Left cardiac atrium (tissue), 4 donors: ENCODE measurements around the gene GAS2. TPM values are rescaled to one million over a fixed set of nuclear protein-coding genes. Genes with fewer than 3 reads are reported as not detected.

Experiments used
- ATAC-seq, 2 donors: fragments of 200-7000 bp; cut with Tn5 transposase; one replicate each; pipeline ENCODE4 v1.9.1; 2020; ENCODE audit warnings: mild to moderate bottlenecking in 2 of 2, moderate library complexity in 2 of 2
- DNase-seq: peaks from one replicate; pipeline ENCODE4 v3.0.0-alpha.2; 2020
- intact Hi-C, 2 donors: fragments of 100-400 bp; cut with DNase I; formaldehyde crosslinking; loops; one replicate each; pipeline versions ENCODE4 v1.14.1 to v1.15.1; 2022 to 2023
- total RNA-seq, 2 donors: library from RNA; stranded (reverse); fragmentation: NEBNext Ultra II Directional; extraction: Animal tissue kit (Norgen Biotek cat#: 25700); gene quantifications; one replicate each; pipeline ENCODE4 v1.2.1, GENCODE V29; 2021
- donor health status: DM: no; HTN: yes; CAD: no.
- donor health status: DM: no; HTN: yes; CAD: no; lungs with severe emphysema.
- donor health status: DM: yes; HTN: yes; CAD: no.
- donor health status: Dilated cardiomyopathy.

Gene GAS2
- total RNA-seq, 2 donors from 2014 or later: 7.3 to 8.9 TPM

GRCh38 chr11:22828373-22828772, 162.0 kb downstream of the GAS2 start:
- intact Hi-C loops: no loop called here
- no peak for DNase-seq
- no peak for ATAC-seq

- intact Hi-C loops: no loop called here
- DNase-seq (peak; percentile 95), ATAC-seq (peak; percentile 99 to 100)
Measured at GRCh38 chr11:22829231-22830081, 163.0 kb downstream of the GAS2 start, which contains the start of gene SVIP. Gene SVIP, minus strand, starts transcription at chr11:22829801. Its CDS starts 53 bp downstream, at chr11:22829748.

- intact Hi-C loops: no loop called here
- DNase-seq: no peak
- ATAC-seq: no peak
Measured at GRCh38 chr11:22830082-22830414, 163.6 kb downstream of the GAS2 start.

- ATAC-seq (no peak), DNase-seq (no peak)
- intact Hi-C loops: no loop called here
Measured at GRCh38 chr11:22832315-22833015, 166.1 kb downstream of the GAS2 start.

GRCh38 chr11:22846726-22847125, 180.3 kb downstream of the GAS2 start:
- DNase-seq: no peak
- intact Hi-C loops: no loop called here
- ATAC-seq: no peak

- intact Hi-C loops: no loop called here
- DNase-seq: no peak
- no peak for ATAC-seq
Measured at GRCh38 chr11:22851477-22851876, 185.1 kb downstream of the GAS2 start.

- intact Hi-C loops: no loop called here
- DNase-seq (no peak), ATAC-seq (no peak)
Measured at GRCh38 chr11:22859756-22860155, 193.3 kb downstream of the GAS2 start.

- ATAC-seq (no peak), DNase-seq (no peak)
- intact Hi-C loops: no loop called here
Measured at GRCh38 chr11:22860241-22860640, 193.8 kb downstream of the GAS2 start, which contains the start of gene CCDC179. Gene CCDC179, minus strand, starts transcription at chr11:22860474. Its CDS starts 53 bp downstream, at chr11:22860421.

Other genes with a start within 250 kb of the GAS2 start
- gene FANCF, start 40.8 kb upstream of the GAS2 start, total RNA-seq: 1 to 10 TPM; 4.5 to 5.1 TPM
- gene SVIP, start 163.2 kb downstream of the GAS2 start, total RNA-seq: 10 to 100 TPM; 25.4 to 26.7 TPM
- not detected for gene CCDC179, start 193.9 kb downstream of the GAS2 start, total RNA-seq